ENCODE data around the gene RASL10B.

The RASL10B gene

GRCh38 chr17:35723735-35724134 is 7.7 kb upstream of the RASL10B start:
- no peak for DNase-seq

DNA sequence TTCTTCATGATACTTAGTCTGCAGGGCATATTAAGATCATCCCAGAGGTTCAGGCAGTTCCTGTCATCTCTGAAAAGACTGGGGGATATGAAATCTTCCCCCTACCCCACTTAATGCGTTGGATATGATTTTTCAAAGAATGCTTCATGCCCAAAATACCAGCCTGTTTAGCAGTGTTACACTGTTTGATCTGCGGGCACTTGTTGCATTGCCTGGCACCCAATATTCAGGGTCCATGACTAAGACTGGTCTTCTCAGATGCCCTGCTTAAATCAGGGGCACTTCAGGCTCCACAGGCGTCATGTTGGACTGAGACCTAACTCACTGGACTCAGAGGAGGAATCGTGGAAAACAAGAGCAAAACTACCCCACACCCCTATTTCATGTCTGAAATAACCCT is 6.4 kb upstream of the RASL10B start:
- DNase-seq = no peak

DNA sequence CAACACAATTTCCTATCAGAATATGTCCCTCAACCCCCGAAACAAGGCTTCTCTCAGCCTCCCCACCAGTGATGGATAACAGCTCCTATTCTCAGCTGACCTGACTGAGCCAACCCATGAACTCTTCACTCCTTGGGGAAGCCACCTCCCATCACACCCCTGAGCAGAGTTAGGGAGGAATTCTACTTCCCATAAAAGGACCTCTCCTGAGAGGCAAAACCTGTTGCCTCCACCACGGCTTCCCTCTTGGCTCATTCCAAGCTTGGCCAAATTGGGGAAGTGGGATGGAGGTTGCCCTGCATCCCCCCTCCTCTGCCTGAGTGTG is 5.7 kb upstream of the RASL10B start:
- peak; percentile 22 for DNase-seq

DNA sequence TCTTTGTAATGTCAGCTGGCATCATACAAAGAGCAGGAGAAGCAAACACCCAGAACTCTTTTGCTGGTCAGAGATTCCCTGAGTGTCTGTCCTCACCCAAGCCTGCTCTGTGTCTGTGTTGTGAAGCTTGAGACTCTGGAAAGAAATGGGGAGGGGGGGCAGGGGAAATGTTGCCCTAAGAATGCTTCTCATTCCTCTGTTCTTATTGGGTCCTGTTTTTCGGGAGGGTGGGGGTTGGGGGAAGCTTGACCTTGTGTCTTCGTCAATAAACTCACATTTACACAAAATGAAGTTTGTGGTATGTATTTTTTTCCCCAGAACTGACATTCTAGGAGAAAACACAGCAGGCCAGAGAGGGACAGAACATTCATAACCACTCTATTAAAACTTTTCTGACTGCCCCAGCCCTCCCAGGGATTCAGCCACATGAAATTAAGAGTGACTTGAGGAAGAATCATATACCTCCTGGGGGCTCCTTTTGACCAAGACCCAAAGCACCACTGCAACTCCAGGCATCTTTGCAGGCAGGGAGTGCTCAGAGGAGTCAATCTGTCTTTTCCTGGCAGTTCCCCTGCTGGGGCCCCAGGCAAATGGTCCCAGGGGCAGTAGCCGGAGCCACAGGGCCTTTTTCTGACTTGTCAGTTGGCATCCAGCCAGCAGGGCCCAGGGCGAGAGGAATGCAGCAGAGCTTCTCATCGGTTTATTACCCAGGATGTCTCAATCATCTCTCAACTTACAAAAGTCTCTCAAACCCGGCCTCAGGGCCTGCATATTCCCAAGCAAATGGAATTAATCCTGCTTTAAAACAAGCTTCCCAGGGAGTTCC is 5.1 kb upstream of the RASL10B start:
- DNase-seq = no peak

GRCh38 chr17:35726953-35727460 is 4.4 kb upstream of the RASL10B start:
- DNase-seq = no peak

DNA sequence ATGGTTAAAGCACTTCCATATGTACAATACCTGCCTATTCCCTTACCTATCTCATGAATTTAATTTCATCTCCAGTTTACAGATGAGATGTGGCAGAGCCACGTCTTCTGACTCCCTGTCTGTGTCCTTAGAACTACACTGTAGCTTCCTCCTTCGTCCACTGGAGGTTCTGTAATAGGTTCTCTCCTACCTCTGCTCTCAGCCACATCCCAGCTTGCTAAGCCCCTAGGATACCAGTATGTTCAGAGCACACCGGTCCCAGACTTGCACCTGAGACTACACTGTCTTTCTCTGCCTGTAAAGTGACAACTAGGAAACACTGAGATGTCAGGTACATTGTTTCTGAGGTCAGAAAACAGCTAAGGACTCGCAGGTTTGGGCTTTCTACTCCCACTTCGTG is 3.8 kb upstream of the RASL10B start:
- no peak for DNase-seq

DNA sequence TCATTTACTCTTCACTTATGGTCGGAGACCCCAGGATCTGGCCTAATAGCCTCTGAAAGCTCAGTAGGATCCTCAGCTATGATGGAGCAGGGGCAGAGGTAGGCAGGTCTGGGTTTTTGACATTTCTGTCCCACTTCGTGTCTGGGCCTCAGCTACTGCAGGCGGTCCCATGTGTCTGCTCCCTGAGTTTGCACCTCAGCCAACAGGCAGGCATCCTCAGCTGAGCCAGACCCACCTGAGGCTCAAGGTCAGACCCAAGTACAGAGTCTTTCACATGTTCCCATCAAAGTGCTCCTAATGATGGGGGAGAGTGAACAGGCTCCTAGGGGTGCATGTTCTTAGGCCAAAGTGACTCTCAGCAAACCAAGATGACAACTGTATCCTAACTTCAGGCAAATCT is 2.9 kb upstream of the RASL10B start:
- DNase-seq = no peak

DNA sequence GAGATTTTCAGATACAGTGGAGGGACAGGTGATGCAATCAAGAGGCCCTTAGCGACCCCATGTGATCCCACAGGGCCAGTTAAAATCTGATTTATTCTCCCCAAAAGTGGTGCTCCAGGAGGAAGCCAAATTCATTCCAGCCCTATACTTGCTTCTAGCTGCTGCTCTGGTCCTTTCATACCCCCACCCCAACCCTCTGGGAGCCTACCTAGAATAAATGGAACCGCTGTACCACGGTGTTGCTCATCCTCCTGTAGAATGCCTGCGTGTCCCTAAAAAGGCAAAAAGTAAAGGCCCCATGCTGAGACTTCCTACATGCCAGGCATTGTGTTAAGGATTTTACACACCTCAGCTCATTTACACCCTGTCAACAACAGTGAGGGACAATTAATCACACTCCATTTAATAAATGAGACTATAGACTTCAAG is 2.0 kb upstream of the RASL10B start:
- DNase-seq = no peak

- DNase-seq = no peak
These were observed 936 bp upstream of the RASL10B start for GRCh38 chr17:35730400-35731005.

DNA sequence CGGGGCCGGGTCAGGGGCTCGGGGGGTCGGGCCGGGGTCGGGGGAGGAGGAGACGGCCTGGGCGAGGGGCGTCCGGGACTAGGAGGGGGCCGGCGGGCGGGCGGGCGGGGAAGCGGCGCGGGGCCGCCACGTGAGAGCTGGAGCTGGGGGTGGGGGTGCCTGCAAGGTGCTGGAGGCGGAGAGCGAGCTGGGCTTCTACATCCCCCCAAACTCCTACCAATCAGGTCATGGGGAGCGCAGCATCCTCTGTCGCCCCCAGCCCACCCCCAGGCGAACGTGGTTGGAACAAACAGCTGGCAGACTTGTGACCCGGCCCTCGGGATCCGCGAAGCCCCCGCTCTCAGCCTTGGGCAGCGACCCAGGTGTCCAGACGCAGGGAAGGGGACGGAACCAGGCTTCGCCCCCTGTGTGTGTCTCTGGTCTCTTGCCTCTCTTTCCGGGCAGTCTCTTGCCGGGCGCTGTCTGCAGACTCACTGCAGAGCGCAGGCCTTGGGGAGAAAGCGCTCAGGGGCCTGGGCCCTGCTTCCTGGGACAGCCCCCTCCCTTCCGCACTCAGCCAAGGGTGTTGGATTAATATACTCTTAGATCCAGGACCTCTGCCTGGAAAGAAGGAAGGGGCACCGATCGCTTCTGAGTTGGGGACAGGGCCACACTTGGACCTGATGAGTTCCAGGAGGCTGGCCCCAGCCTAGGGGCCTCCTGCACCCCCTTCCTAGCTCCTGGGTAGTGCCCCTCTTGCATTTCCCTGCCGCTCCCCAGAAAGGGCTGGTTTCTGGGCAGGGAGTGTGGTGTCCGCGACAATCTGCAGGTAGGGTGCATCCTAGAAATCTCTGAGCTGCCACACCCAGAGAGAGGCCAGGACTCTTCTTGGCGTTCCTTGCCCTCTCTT is 722 bp downstream of the RASL10B start:
- no peak for DNase-seq

DNA sequence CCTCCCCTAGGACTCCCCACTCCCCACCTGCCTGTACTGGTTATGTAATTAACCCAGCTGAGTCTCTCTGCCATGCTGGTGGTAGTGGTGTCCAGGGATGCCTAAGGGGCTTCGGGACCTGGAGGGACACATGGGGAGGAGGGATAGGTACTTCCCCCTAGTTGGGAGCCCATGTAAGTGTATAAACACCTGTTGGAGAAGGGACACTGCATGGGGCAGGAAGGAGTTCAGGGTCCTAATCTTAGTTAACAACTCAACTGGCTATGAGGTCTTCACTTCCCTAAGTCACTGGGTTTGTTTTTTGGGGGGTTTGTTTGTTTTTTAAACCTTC is 1.3 kb downstream of the RASL10B start:
- DNase-seq = no peak

DNA sequence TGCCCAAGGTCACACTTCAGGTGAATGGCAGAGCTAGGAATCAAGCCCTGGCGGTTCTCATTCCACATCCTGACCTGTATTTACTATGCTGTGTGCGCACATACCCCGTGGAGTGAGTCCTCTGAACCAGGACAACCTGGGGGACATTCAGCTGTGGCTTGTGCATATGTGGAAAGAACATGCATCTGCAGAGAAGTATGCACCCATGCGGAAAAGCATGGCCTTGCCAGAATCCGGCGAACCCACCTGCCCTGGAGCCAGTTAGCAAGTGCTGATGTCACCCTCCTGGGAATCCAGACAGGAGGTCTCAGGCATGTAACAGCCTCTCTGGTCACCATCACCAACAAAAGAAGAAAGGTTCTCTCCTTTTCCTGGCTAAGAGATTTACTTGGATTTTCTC is 1.9 kb downstream of the RASL10B start:
- no peak for DNase-seq

DNA sequence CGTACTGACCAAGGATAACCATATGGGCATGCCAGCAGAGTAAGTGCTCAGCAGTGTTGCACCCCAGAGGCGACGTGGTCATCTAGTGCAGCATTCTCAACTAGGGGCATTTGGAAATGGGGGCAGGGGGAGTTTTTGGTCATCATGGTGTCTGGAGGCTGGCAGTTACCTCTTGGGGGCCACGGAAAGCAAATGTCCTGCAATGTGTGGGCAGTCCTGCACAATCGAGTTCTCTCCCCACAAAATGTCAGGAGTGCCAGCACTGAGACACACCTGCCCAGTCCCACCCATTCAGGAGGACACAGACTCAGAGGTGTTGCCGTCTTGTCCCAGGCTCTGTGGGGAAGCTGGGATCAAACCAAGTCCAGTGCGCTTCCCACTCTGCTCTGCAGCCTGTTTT is 3.0 kb downstream of the RASL10B start:
- no peak for DNase-seq

GRCh38 chr17:35735036-35735805 is 3.8 kb downstream of the RASL10B start:
- DNase-seq = no peak

GRCh38 chr17:35736236-35736635 is 4.8 kb downstream of the RASL10B start:
- DNase-seq = no peak

GRCh38 chr17:35738519-35739133 is 7.2 kb downstream of the RASL10B start:
- no peak for DNase-seq

DNA sequence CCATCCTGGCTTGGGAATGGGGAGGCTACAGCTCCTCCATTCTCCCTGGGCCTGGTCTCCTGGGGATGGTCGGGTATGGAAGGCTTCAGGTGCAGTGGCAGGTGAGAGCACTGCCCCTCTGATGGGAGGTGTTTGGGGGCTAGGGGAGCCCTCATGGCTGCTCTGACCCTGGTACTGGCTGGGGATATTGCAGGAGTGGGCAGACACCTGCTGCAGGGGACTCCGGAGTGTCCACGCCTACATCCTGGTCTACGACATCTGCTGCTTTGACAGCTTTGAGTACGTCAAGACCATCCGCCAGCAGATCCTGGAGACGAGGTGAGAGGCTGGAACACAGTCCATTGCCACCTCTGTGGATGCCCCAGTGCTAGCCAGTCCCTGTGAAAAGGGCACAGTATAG is 8.8 kb downstream of the RASL10B start:
- no peak for DNase-seq

- DNase-seq = no peak
These were observed 9.8 kb downstream of the RASL10B start for GRCh38 chr17:35740997-35741931.

- DNase-seq = no peak
These were observed 11.1 kb downstream of the RASL10B start for GRCh38 chr17:35742496-35742895.

DNA sequence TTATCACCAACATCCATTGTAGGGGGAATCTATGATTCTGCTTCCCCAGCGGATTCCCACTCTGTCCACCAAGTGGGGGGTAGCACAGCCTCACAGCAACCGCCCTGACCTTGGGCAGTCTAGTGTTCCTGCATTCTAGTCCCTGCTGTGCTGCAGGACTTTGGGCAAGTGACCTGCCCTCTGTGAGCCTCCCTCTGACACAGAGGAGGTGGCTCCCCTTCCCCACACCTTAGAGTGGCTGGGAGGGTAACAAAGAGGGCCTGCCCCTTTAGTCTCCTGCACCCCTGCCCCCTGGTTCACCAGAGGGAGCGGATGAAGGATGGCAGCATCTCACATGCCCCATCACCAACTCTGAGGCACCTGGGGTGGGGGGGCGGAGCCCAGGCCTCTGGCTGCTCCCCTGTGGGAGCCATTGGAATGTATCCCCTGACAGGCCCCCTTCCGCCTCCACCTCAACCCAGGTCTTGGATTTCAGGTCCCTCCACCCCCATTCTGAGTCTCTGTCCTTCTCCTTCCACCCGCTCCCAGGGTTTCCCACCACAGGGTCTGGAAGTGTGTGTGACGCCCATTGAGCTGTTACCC is 11.5 kb downstream of the RASL10B start:
- no peak for DNase-seq
